Cerebellar nuclear complex (tissue), 1 donor: Measurements from ENCODE around the gene RIN3.

Source experiments
- DNase-seq, 2 experiments: peaks; one replicate each; lab custom pipeline; 2025; lab: John Stamatoyannopoulos, UW

Gene RIN3

DNA sequence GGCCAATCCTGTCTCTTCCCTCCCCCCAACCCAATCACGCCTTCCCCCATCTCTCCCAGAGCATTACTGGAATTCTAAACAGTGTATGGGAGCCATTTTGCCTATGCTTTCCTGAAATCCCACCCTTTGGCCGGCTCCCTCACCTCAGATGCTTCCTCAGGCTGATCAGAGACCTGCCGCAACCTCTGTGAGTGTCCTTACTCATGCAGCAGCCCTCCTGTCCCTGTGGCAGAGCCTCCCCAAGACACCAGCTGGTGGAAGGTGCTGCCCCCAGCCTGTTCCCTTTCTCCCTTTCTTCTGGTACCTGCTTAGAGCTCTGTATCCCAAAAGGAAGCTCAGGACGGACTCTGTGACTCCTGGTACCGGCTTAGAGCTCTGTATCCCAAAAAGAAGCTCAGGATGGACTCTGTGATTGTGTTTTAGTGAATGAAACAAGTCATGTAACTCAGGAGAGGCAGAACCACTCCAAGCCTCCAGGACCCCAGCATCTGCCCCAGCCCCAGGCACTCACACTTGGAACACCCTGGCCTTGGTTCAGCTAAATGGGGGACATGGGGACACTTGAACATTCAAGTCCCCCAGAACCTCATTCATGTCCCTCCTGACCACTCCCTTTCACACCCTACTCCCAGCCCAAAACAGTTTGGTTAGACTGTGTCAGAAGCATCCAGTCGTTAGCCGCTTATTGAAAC, 29.3 kb upstream of the RIN3 start:
- no peak for DNase-seq

DNA sequence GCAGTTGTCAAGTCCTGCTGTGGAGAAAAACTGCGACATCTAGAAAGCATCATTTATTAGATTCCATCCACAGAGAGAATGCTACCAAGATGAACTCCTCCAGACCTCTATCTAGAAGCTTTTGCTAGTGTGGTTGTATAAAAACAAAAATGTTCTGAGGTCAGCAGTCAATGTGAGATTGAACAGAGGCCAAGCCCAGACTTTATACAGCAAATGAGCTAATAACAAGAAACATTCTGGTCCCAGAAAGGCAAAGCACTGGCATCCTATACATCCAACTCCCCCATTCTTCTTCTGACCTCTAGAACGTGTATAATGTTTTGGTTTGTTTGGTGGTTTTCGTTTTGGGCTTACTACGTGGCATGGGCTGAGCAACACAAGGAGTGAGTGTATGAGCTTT, 26.7 kb upstream of the RIN3 start:
- no peak for DNase-seq

DNA sequence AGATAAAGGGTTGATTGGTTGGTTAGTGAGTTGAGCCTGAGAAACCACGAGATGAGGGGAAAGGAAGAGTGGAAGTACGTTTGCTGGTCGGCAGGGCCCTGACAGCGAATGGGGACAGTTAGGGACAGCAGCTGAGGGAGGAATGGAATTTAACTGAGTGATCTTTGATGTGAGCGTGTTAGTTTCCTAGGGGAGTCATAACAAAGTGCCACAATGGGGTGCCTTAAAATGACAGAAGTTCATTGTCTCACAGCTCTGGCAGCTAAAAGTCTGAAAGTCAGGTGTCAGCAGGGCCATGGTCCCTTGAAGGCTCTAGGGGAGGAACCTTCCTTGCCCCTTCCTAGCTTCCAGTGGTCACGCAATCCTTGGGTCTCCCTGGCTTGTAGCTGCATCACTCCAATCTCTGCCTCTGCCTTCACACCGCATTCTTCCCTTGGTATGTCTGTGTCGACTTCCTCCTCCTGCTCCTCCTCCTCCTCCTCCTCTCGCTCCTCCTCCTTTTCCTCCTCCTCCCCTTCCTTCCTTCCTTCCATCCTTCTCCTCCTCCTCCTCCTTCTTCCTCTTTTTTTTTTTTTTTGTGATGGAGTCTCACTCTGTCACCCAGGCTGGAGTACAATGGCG, 26.0 kb upstream of the RIN3 start:
- no peak for DNase-seq

DNA sequence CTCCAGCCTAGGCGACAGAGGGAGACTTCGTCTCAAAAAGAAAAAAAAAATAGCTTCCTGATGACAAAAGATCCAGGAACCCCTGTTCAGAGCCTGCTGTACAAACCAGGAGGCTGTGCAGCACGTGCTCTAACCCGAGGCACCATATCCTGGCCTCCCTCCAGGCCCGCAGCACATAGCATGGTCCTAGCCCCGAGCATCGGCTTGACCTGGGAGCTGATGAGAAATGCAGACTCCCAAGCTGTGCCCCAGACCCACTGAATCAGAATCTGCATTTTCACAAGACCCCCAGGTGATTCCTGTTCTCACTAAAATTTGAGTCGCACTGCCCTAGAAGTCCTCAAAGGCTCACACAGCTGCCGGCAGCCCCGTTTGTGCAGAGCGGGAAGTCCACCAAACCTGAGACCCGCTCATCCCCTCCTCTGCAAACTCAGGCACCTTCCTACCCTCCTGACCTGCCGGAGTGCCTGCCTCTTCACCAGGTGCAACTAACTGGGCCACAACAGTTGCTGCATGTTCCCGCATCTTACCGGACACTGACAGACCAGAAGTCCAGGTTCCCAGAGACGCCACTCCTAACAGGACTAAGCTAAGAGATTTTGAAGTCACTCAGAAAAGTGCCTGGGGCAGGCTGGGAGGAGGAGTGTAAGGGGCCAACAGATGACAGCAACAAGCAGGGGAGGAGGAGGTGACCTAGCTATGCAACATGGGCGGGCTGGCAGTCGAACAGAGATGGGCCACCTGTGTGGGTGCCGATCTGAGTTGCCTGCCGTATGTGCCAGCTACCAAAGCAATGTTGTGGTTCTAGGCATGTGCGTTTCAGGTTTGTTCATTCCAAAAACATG, 24.0 kb upstream of the RIN3 start:
- no peak for DNase-seq

DNA sequence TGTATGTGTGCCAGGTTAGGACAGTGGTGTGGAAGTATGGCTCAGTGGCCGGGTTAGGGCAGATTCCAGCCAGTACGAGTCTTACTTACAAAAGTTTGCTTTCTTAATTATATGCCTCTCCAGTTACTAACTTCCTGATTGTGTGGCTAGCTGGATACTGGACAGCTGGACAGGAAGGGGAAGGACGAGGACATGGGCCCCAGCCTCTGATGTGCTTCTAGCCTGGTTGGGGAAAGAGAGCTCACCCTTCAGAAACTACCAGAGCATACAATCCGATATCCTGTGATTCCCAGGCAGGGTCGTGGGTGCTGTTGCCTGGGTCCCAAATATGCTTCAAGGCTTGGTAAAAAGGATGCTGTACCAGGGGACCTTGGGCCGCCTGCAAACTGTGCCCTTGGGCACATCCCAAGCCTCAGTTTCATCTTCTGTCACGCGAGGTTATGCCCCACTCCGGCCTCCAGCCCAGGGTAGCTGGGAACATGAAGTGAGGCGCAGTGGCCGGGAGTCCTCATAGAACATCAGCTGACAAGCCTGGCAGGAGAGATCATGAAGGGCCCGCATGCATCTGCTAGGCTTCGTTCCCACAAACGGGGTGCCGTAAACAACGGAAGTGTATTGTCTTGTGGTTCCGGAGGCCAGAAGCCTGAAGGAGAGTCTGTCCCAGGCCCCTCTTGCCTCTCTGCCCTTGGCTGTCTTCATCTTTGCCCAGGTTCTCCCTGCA, 23.2 kb upstream of the RIN3 start:
- no peak for DNase-seq

DNA sequence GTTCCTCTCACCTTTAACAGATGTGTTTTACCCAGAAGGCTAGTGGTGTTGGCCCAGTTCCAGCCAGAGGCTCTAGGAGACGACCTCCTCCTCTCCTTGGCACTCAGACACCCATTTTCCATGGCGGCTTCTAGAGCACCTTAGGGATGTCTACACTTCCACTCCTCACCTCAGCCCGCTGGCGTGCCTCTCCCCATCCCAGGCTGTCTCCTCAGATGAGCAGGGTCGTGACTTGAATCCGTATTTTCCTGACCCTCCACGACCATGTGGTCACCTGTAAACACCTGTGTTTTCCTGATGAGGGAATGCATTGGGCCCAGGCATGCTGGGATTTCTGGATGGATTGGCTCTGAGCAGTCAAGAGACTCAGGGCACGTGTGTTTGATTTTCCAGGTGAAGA, 21.8 kb upstream of the RIN3 start:
- DNase-seq: no peak

DNA sequence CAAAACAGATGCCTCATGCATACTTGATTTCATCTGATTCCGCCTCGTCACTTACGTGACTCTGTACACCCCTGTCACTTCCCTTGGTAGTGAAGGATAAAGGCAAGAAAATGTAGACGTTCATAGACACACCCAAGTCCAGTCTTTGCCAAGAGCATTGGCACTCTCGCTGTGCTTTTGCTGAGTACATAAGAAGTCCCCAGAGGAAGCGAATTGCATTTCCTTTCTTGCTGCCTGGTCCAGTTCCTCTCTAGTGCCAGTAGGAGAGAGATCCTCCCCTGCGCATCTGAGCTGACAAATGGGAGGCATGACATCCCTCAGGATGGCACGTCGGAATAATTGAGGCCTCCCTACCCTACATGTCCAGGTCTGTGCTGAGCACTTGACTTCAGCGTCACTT, 21.3 kb upstream of the RIN3 start:
- no peak for DNase-seq

DNA sequence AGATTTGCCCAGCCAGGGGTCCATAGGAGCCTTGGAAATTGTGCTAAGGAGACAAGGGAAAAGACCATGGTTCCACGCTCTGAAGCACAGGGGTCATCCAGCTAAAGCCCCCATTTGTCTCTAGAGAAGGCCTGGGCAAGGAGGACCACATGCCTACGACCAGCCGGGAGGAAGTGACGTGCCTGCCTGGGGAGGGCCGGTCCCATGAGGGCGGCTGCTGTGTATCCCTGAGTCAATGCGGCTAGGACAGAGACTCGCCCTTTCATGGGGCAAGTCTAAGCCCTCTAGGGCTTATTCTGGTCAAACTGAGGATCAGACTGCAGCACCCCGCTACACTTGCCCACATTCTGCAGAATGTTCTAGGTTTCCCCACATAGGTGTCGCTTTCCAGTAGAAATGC, 20.6 kb upstream of the RIN3 start:
- DNase-seq: no peak

DNA sequence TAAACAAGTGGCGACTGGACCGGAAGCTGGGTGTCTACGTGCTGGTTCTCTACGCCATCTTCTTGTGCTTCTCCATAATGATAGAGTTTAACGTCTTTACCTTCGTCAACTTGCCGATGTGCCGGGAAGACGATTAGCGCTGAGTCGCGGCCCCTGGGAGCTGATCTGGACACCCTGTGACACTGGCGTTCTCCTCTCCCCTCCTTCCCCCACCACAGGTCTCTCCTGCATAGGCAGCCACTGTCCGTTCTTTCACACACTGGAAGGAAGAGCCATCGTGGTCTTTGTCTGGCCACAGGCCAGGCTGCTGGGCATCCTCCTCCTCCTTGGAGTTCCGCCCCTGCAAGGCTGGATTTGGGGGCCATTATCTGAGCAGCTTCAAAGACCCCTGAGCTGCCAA, 20.1 kb upstream of the RIN3 start:
- DNase-seq: no peak

DNA sequence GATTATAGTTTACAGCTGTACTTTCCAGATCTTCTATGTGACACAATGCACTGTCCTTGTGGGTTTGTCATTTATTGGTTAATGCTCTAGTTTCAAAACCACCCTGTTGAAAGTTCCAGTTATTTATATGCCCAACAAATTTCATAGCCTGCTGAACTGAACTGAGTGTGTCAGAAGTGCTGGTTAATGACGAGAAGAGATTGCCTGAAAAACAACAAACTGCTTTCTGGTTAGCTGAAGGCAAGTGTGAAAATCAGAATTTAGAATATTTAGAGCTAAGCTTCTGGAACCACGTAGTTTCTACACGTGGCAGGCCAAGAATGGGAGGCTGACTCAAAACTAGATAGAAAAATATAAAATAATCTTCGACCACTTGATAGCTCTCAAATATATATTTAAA, 19.1 kb upstream of the RIN3 start:
- DNase-seq: no peak

DNA sequence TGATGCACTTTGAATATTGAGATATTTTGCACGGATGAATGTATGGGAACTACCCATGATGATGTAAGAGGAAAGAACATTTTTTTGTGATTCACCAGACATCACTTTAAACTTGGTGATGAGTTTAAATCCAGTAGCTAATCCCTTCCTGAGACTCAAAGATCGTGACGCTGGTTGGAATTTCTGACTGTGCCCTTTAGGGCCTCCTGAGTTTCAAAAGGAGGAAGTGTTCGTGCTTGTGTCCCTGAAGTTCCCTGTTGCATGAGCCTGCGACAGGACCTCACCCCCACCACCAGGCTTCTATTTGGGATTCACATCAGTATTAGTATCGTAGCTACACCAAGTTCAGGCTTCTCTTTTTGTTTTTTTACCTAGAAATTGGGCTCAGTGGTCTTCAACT, 18.6 kb upstream of the RIN3 start:
- DNase-seq: no peak

DNA sequence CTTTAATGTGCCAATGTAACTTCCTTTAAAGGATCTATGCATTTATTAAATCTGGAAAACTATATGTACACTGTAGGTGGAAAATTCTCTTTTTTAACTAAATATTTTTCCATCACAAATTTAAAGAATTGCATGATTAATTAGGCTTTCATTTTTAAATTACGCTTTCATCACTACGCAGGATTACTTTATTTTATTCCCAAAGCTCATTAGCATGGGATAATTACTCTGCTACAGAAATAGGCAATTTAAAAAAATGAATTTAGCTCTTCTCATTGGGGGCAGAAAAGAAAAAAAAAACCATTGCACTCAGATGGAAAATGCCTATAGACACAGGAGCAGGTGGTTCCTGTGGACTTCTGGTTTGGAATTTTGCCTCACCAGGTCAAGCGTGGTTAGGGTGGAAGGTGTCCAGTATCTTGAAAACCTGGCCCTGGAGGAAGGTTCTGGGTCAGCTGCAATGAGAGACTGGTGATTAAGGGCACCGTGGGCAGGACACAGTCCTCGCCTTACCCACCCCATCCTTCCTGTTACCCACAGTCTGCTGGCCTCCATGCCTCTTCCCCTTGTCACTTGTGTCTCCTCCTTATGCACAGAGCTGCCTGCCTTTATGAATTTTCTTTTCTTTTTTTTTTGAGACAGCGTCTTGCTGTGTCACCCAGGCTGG, 17.3 kb upstream of the RIN3 start:
- no peak for DNase-seq

DNA sequence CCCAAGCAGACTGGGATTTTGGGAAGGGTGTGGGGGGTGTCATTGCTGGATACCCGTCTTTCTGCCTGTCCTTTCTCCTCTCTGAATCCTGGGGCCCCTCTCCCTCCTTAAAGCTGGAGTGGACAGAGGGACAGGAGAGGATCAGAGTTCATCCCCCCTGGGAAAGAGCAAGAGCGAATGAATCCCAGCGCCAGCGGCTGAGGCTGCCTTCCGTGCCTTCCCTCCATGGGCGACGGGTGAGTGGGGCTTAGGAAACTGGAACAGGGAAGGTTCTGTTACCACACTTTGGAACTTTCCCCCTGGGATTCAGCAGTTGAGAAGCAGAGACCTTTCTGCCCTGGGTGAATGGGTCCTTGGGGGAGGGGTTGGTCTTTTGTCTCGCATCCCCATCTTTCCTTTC, 16.2 kb upstream of the RIN3 start:
- no peak for DNase-seq

DNA sequence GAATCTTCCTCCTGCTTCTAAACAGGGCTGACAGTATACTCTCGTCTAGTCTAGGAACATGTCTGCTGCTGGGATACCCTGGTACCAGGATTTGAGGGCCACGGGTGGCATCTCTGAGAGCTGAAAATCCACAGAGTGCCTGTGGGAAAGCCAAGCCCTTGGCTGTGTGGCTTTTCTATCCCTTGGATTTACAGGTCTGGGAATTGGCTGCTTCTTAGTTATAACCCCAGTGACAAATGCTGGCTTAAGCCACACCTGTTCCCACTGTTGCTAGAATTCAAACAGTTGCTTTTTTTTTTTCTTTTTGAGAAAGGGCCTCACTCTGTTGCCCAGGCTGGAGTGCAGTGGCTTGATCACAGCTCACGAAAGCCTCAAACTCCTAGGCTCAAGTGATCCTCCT, 14.3 kb upstream of the RIN3 start:
- no peak for DNase-seq

DNA sequence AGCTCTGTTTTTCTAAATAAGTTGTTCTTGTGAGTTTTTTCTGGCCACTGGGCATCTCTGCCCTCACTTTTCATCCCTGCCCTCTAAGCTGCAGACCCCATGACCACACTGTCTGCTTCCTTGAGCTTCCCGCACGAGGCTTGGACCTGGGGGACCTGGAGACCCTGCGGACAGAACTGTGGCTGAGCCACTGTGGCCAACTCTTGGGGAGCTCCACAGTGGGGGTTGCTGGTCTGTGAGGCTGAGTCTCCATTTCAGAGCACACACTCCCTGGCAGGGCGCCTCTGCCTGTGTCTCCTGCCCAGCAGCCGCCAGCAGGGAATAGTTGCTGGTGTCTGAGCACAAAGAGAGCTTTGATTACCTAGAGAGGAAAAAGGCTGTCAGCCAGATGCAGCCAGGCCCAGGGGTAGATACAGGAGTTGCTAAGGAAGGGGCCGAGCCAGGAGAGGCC, 13.1 kb upstream of the RIN3 start:
- no peak for DNase-seq

DNA sequence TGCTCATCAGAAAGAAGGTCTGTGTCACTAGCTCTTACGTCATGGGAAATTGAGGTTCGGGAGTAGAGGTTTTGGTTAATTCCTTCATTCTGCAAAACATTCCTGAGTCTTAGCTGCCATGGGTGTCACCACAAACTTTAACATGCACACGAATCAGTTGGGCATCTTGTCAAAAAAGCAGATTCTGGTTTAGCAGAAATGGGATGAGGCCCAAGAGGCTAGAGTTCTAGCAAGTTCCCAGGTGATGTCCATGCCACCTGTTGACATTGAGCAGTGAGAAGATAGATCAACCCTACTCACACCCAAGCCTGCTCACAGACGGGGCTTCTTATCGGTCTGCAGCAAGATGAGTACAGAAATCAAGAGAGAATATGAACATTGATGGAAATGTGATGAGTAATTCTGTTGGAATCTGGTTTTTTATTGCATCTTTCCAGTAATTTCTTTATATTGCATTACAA, 11.7 kb upstream of the RIN3 start:
- DNase-seq: no peak

DNA sequence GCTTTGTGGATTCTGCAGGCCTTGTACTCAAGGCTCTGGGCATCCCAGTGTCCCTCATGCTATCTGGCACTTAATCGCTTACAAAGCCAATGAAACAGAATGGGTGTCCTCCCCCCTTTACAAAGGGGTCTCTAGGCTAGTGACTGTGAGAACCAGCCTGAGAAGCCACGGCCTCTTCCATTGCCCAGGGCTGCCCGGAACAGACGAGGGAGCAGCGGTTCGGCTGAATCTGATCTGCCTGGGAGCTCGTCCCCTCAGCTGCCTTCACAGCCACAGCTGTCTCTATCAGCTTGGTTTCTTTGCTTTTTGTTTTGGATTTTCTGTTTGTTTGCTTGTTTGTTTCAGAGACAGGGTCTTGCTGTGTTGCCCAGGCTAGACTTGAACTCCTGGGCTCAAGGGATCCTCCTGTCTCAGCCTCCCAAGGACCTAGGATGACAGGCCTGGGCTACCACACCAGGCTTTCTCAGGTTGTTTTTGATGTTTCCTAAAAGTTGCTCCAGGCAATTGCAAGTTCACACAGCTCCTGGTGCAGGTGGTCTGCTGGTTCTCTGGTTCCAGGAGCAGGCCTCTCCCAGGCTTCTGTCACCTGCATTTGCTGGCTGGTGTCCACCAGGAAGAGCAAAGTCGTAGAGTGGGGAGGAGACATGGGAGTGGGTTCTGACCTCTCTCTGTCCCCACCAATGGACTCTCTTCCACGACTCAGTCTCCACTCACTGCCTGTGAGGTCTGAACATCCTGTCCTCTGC, 10.9 kb upstream of the RIN3 start:
- DNase-seq: no peak

DNA sequence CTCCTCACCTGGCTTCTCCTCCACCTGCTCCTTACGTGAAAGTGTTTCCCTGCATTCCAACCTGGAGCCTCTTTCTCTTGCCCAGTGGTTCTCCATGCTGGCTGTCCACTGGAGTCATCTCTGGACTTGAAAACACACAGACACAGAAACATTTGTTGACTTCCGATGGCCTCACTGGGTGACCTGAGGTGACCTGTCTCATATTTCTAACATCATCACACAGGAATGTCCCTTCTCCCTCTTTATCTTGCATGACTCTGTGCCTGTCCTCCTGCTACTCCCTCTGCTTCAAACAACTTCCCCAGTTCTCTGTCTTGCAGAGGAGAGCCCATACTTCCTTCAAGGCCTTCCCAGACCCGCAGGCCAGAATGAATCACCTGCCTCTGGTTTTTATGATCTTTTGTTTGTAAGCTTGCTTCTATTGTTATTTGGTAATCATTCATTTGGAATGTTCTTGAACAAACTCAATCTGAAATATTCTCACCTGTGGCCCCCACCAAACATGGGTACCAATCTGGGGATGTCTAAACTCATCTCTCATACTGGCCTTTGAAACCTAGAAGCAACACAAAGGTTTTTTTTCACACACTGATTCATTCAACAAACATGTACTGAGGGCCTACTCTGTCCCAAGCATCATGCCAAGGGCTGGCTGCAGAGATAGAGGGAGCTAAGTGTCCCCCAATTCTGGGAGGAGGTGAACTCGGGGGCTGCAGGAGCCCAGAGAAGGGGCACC, 9.7 kb upstream of the RIN3 start:
- no peak for DNase-seq

DNA sequence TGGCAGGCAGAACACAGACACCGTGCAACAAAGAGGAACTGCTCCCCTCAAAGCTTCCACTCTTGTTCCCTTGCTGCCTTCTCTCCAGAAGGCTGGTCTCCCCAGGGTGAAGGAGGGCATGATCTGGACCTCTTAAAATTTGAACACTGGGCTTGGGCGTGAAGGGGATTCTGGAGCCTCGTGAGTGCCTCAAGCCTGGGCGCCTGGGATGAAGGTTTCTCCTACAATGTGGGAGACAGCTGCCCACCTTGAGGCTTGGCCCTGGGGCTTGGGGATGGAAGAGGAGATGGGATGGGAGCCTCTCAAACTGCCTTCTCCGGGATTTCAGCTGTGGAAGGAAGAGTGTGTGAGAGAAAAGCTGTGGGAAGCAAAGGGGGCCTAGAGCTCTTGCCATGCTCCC, 7.8 kb upstream of the RIN3 start:
- DNase-seq: no peak

DNA sequence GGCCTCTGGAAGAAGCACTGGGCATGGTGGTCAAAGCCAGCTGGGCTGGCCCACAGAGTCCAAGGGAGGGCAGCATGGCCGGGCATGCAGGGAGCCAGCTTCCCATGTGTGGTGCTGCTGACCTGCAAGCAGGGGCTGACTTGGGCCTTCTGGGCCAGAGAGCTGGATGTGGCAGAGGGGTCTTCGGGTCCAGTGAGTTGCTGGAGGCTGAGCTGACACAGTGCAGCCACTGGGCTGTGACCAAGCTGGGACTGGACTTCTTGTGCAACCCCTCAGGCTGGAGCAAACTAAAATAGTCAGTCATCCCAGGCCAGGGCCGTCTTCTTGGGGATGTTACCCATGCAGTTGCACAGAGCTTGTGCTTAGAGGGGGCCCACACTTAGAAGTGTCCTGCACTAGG, 7.3 kb upstream of the RIN3 start:
- no peak for DNase-seq
